NCI-H82 treated with DMSO at 0.1 percent for 48 hours (cell line): ENCODE measurements around the gene ATOH8.
"Not testable (repeated sequence)": the region's sequence is repeated elsewhere in the genome, so short reads cannot be mapped to it uniquely, and the experiment has no call there.

ENCODE experiments used
- DNase-seq: peaks from one replicate; lab custom pipeline; 2025; ENCODE audit not compliant: unreplicated experiment; lab: John Stamatoyannopoulos, UW

The ATOH8 gene

GRCh38 chr2:85753525-85754312, at the start of gene ATOH8:
TSS of gene ATOH8 (plus strand) at chr2:85753991. CDS start at chr2:85754190, 199 bp downstream.
- DNase-seq, result no peak

- DNase-seq, result no peak
Observed at GRCh38 chr2:85704038-85704437, 49.8 kb upstream of the ATOH8 start.

- DNase-seq, result no peak
Observed at GRCh38 chr2:85704800-85705679, 48.8 kb upstream of the ATOH8 start.

GRCh38 chr2:85705680-85706039, 48.1 kb upstream of the ATOH8 start:
- no peak for DNase-seq

GRCh38 chr2:85706063-85706462, 47.7 kb upstream of the ATOH8 start:
- no peak for DNase-seq

GRCh38 chr2:85706599-85707296, 47.0 kb upstream of the ATOH8 start:
- DNase-seq, result no peak

- DNase-seq, result peak; percentile 45
Observed at GRCh38 chr2:85707304-85707703, 46.5 kb upstream of the ATOH8 start.

- no peak for DNase-seq
Observed at GRCh38 chr2:85708641-85709040, 45.1 kb upstream of the ATOH8 start.

GRCh38 chr2:85709401-85709811, 44.4 kb upstream of the ATOH8 start:
- DNase-seq, result no peak

GRCh38 chr2:85710687-85711577, 42.9 kb upstream of the ATOH8 start:
- DNase-seq, result no peak

- no peak for DNase-seq
Observed at GRCh38 chr2:85711578-85712060, 42.2 kb upstream of the ATOH8 start.

- DNase-seq, result no peak
Observed at GRCh38 chr2:85712336-85712735, 41.5 kb upstream of the ATOH8 start.

GRCh38 chr2:85712849-85713612, 40.8 kb upstream of the ATOH8 start:
- no peak for DNase-seq

- no peak for DNase-seq
Observed at GRCh38 chr2:85713836-85714235, 40.0 kb upstream of the ATOH8 start.

- DNase-seq, result not testable (repeated sequence)
Observed at GRCh38 chr2:85714421-85714820, 39.4 kb upstream of the ATOH8 start.

GRCh38 chr2:85714841-85715240, 39.0 kb upstream of the ATOH8 start:
- no peak for DNase-seq

GRCh38 chr2:85716346-85716914, 37.4 kb upstream of the ATOH8 start:
- no peak for DNase-seq

GRCh38 chr2:85717308-85718008, 36.3 kb upstream of the ATOH8 start:
- DNase-seq, result peak; percentile 44

GRCh38 chr2:85718009-85718391, 35.8 kb upstream of the ATOH8 start:
- DNase-seq, result peak; percentile 8
